Measurements from ENCODE around the gene RUNX2. TPM values are rescaled to one million over a fixed set of nuclear protein-coding genes. Genes with fewer than 3 reads are reported as not detected.

RUNX2 gene
- total RNA-seq, 4 donors from 2014 or later, result 0.65 to 2.4 (median 1.3) TPM

GRCh38 chr6:45538641-45539547 is 210.8 kb downstream of the RUNX2 start:
- TF ChIP-seq CTCF (IDR thresholded peaks at IDR 0.05), result no peak
- ATAC-seq (ENCODE audit: low FRiP score), result no peak
- no peak for DNase-seq (ENCODE audit: low spot score)

GRCh38 chr6:45540375-45540920 is 212.3 kb downstream of the RUNX2 start:
- no peak for TF ChIP-seq CTCF (IDR thresholded peaks at IDR 0.05)
- ATAC-seq (ENCODE audit: low FRiP score) (no peak), DNase-seq (ENCODE audit: low spot score) (no peak)

GRCh38 chr6:45541934-45542333 is 213.8 kb downstream of the RUNX2 start:
- TF ChIP-seq CTCF (IDR thresholded peaks at IDR 0.05), result no peak
- ATAC-seq (ENCODE audit: low FRiP score), result no peak
- DNase-seq (ENCODE audit: low spot score), result no peak

- DNase-seq (ENCODE audit: low spot score) (no peak), ATAC-seq (ENCODE audit: low FRiP score) (no peak)
- no peak for TF ChIP-seq CTCF (IDR thresholded peaks at IDR 0.05)
These were observed 215.4 kb downstream of the RUNX2 start for GRCh38 chr6:45543298-45544235.

GRCh38 chr6:45545416-45545815 is 217.3 kb downstream of the RUNX2 start:
- ATAC-seq (ENCODE audit: low FRiP score) (no peak), DNase-seq (ENCODE audit: low spot score) (no peak)
- TF ChIP-seq CTCF (IDR thresholded peaks at IDR 0.05), result no peak

- no peak for TF ChIP-seq CTCF (IDR thresholded peaks at IDR 0.05)
- no peak for DNase-seq (ENCODE audit: low spot score)
- ATAC-seq (ENCODE audit: low FRiP score), result no peak
These were observed 220.8 kb downstream of the RUNX2 start for GRCh38 chr6:45548657-45549515.

Measured in omental fat pad (tissue), 4 donors.